C1 segment of cervical spinal cord (tissue), 14 donors: ENCODE results near the gene CNTN3.

Experiments
- DNase-seq, 14 donors: peaks; one replicate each; lab custom pipeline; 2025; lab: John Stamatoyannopoulos, UW

The CNTN3 gene

GRCh38 chr3:74611206-74611605, 3.3 kb downstream of the CNTN3 start:
- no peak for DNase-seq

GRCh38 chr3:74607803-74608202, 6.7 kb downstream of the CNTN3 start:
- no peak for DNase-seq

GRCh38 chr3:74606996-74607395, 7.5 kb downstream of the CNTN3 start:
- no peak for DNase-seq

- no peak for DNase-seq
Observed at GRCh38 chr3:74605437-74605836, 9.0 kb downstream of the CNTN3 start.

GRCh38 chr3:74603292-74603691, 11.2 kb downstream of the CNTN3 start:
- no peak for DNase-seq

GRCh38 chr3:74602471-74602870, 12.0 kb downstream of the CNTN3 start:
- no peak for DNase-seq

GRCh38 chr3:74601793-74602192, 12.7 kb downstream of the CNTN3 start:
- DNase-seq = no peak

- no peak for DNase-seq
Observed at GRCh38 chr3:74599564-74599963, 14.9 kb downstream of the CNTN3 start.

- DNase-seq = no peak
Observed at GRCh38 chr3:74593152-74593551, 21.3 kb downstream of the CNTN3 start.

- no peak for DNase-seq
Observed at GRCh38 chr3:74592359-74592758, 22.1 kb downstream of the CNTN3 start.

GRCh38 chr3:74591946-74592345, 22.5 kb downstream of the CNTN3 start:
- no peak for DNase-seq

- no peak for DNase-seq
Observed at GRCh38 chr3:74591342-74591741, 23.1 kb downstream of the CNTN3 start.

GRCh38 chr3:74590620-74591262, 23.7 kb downstream of the CNTN3 start:
- no peak for DNase-seq

GRCh38 chr3:74584782-74585181, 29.7 kb downstream of the CNTN3 start:
- DNase-seq = no peak

GRCh38 chr3:74582982-74583381, 31.5 kb downstream of the CNTN3 start:
- no peak for DNase-seq

- no peak for DNase-seq
Observed at GRCh38 chr3:74575857-74576256, 38.6 kb downstream of the CNTN3 start.

- DNase-seq = no peak
Observed at GRCh38 chr3:74571118-74571517, 43.3 kb downstream of the CNTN3 start.
